CMK (cell line): Measurements from ENCODE around the gene NF1.
A peak's percentile ranks its signal among the peaks of the same experiment; 100 is the strongest.

Experiments used
- DNase-seq: peaks from one replicate; pipeline ENCODE4 v3.0.0-alpha.2; 2010; ENCODE audit warnings: low read depth

Gene NF1

GRCh38 chr17:31386542-31387075 lies 291.8 kb downstream of the NF1 start:
- DNase-seq = no peak

- DNase-seq = no peak
Observed at GRCh38 chr17:31387438-31387837, 292.7 kb downstream of the NF1 start.

GRCh38 chr17:31388351-31388750 lies 293.6 kb downstream of the NF1 start:
- no peak for DNase-seq

- no peak for DNase-seq
Observed at GRCh38 chr17:31388770-31389656, 294.2 kb downstream of the NF1 start.

- DNase-seq = no peak
Observed at GRCh38 chr17:31389657-31390381, 295.0 kb downstream of the NF1 start.

GRCh38 chr17:31390426-31390747 lies 295.6 kb downstream of the NF1 start:
- DNase-seq = no peak

- no peak for DNase-seq
Observed at GRCh38 chr17:31390748-31391495, 296.1 kb downstream of the NF1 start.

GRCh38 chr17:31391496-31391949 lies 296.7 kb downstream of the NF1 start, which contains the start of gene RAB11FIP4:
TSS of gene RAB11FIP4 (plus strand) at chr17:31391675. CDS start at chr17:31391853, 178 bp downstream.
- DNase-seq = no peak

- no peak for DNase-seq
Observed at GRCh38 chr17:31392002-31392855, 297.5 kb downstream of the NF1 start.

- DNase-seq = no peak
Observed at GRCh38 chr17:31392856-31393748, 298.3 kb downstream of the NF1 start.

GRCh38 chr17:31393749-31394146 lies 299.0 kb downstream of the NF1 start:
- no peak for DNase-seq

- peak; percentile 46 for DNase-seq
Observed at GRCh38 chr17:31394544-31394943, 299.8 kb downstream of the NF1 start.

- DNase-seq = no peak
Observed at GRCh38 chr17:31397256-31397939, 302.6 kb downstream of the NF1 start.

- no peak for DNase-seq
Observed at GRCh38 chr17:31398381-31399311, 303.9 kb downstream of the NF1 start.

- DNase-seq = no peak
Observed at GRCh38 chr17:31400481-31400950, 305.7 kb downstream of the NF1 start.

GRCh38 chr17:31401456-31402254 lies 306.9 kb downstream of the NF1 start:
- DNase-seq = no peak
